Activated T-helper 1 cell treated with anti-CD3 and anti-CD28 coated beads, Interleukin-12 subunit alpha, Interleukin-12 subunit beta, Interleukin-2, Interleukin-4 antibody, amounts not matched to agents 30 ng/mL and 10 ng/mL and 1 ng/mL, durations not matched to agents 14 hours and 24 hours and 36 hours (primary cell): ENCODE results near the gene PC. TPM values are rescaled to one million over a fixed set of nuclear protein-coding genes. Genes with fewer than 3 reads are reported as not detected.
A peak's percentile ranks its signal among the peaks of the same experiment; 100 is the strongest.
"Not testable (repeated sequence)": the region's sequence is repeated elsewhere in the genome, so short reads cannot be mapped to it uniquely, and the experiment has no call there.

ENCODE experiments used
- DNase-seq: peaks from one replicate; pipeline ENCODE4 v3.0.0; 2021; ENCODE audit warnings: low spot score
- H3K27ac Mint-ChIP-seq: one replicate; pipeline ENCODE4 v1.8.0; 2021; ENCODE audit warnings: mild to moderate bottlenecking, mixed read lengths
- H3K27me3 Mint-ChIP-seq: one replicate; pipeline ENCODE4 v1.8.0; 2022; ENCODE audit warnings: mild to moderate bottlenecking, moderate library complexity, mixed read lengths; ENCODE audit not compliant: insufficient read depth
- H3K36me3 Mint-ChIP-seq: one replicate; pipeline ENCODE4 v1.8.0; 2021; ENCODE audit warnings: low read depth, mixed read lengths
- H3K4me1 Mint-ChIP-seq: one replicate; pipeline ENCODE4 v1.8.0; 2021; ENCODE audit warnings: low read depth, mixed read lengths
- H3K4me3 Mint-ChIP-seq: one replicate; pipeline ENCODE4 v1.8.0; 2021; ENCODE audit warnings: mild to moderate bottlenecking, moderate library complexity, mixed read lengths
- H3K9me3 Mint-ChIP-seq: one replicate; pipeline ENCODE4 v1.8.0; 2021; ENCODE audit warnings: mixed read lengths
- intact Hi-C: fragments of 100-400 bp; cut with micrococcal nuclease; formaldehyde crosslinking; loops from one replicate; pipeline ENCODE4 v1.15.1; 2024
- total RNA-seq: library from RNA; stranded (reverse); gene quantifications from 2 replicates; pipeline ENCODE4 v1.2.3, GENCODE V29; 2022

Gene PC
- total RNA-seq, 1 donor from 2014 or later, result 15.9 TPM

- H3K27ac Mint-ChIP-seq, intact Hi-C loops, DNase-seq, H3K4me3 Mint-ChIP-seq, H3K9me3 Mint-ChIP-seq, H3K36me3 Mint-ChIP-seq: not testable (repeated sequence)
- H3K27me3 Mint-ChIP-seq, result peaks cover 16% of the 10 kb centered on the region
- H3K4me1 Mint-ChIP-seq, result peaks cover 21% of the 10 kb centered on the region
Observed at GRCh38 chr11:66961691-66962213, 3.6 kb upstream of the PC start.

- H3K9me3 Mint-ChIP-seq, result no peaks in the 10 kb centered on the region
- peak overlapping the region; percentile 83 for H3K4me3 Mint-ChIP-seq
- H3K36me3 Mint-ChIP-seq, result no peaks in the 10 kb centered on the region
- H3K27ac Mint-ChIP-seq, result peak overlapping the region; percentile 90
- H3K4me1 Mint-ChIP-seq, result peaks cover 29% of the 10 kb centered on the region
- peaks cover 16% of the 10 kb centered on the region for H3K27me3 Mint-ChIP-seq
- intact Hi-C loops, result loop anchor here (1.0 to 5.0 kb wide), 9 partner anchors 103 to 549 kb away; partner anchors contain the start of genes AIP, CDK2AP2, DPP3 and KDM2A
- DNase-seq, result no peak
Observed at GRCh38 chr11:66958956-66959274, 732 bp upstream of the PC start.

- H3K27ac Mint-ChIP-seq, result no peak overlapping the region
- no peaks in the 10 kb centered on the region for H3K36me3 Mint-ChIP-seq
- peaks cover 29% of the 10 kb centered on the region for H3K4me1 Mint-ChIP-seq
- DNase-seq, result no peak
- no peaks in the 10 kb centered on the region for H3K9me3 Mint-ChIP-seq
- H3K4me3 Mint-ChIP-seq, result peak overlapping the region; percentile 83
- intact Hi-C loops, result loop anchor here (1.0 to 5.0 kb wide), 9 partner anchors 102 to 550 kb away; partner anchors contain the start of genes AIP, CDK2AP2, DPP3 and KDM2A
- H3K27me3 Mint-ChIP-seq, result peaks cover 16% of the 10 kb centered on the region
Observed at GRCh38 chr11:66957971-66958231, 282 bp downstream of the PC start.

GRCh38 chr11:66956689-66957290, 1.4 kb downstream of the PC start:
- Mint-ChIP-seq H3K36me3 (no peaks in the 10 kb centered on the region), H3K27me3 (peaks cover 15% of the 10 kb centered on the region), H3K27ac (peak overlapping the region; percentile 29), H3K9me3 (no peaks in the 10 kb centered on the region), H3K4me1 (peaks cover 29% of the 10 kb centered on the region), H3K4me3 (peak overlapping the region; percentile 74)
- intact Hi-C loops, result loop anchor here (5.0 kb wide), 2 partner anchors 339 to 526 kb away; partner anchors contain the start of genes AIP and RBM14
- no peak for DNase-seq

- H3K9me3 Mint-ChIP-seq, result no peaks in the 10 kb centered on the region
- peaks cover 4% of the 10 kb centered on the region for H3K27me3 Mint-ChIP-seq
- intact Hi-C loops, result no loop called here
- H3K36me3 Mint-ChIP-seq, result no peaks in the 10 kb centered on the region
- DNase-seq, result no peak
- no peak overlapping the region for H3K4me3 Mint-ChIP-seq
- H3K27ac Mint-ChIP-seq, result no peak overlapping the region
- peaks cover 18% of the 10 kb centered on the region for H3K4me1 Mint-ChIP-seq
Observed at GRCh38 chr11:66953081-66953833, 4.9 kb downstream of the PC start.

- intact Hi-C loops, result no loop called here
- Mint-ChIP-seq H3K27ac (no peak overlapping the region), H3K9me3 (no peaks in the 10 kb centered on the region), H3K36me3 (no peaks in the 10 kb centered on the region), H3K4me3 (no peak overlapping the region), H3K27me3 (peaks cover 4% of the 10 kb centered on the region), H3K4me1 (peaks cover 10% of the 10 kb centered on the region)
- DNase-seq, result no peak
Observed at GRCh38 chr11:66951927-66952337, 6.3 kb downstream of the PC start.

- intact Hi-C loops, result no loop called here
Observed at GRCh38 chr11:66951135-66951534, 7.0 kb downstream of the PC start.

GRCh38 chr11:66950112-66950535, 8.1 kb downstream of the PC start:
- no peak for DNase-seq
- H3K4me3 Mint-ChIP-seq, result no peak overlapping the region
- no peaks in the 10 kb centered on the region for H3K27me3 Mint-ChIP-seq
- no peak overlapping the region for H3K27ac Mint-ChIP-seq
- H3K4me1 Mint-ChIP-seq, result peaks cover 2% of the 10 kb centered on the region
- no peaks in the 10 kb centered on the region for H3K9me3 Mint-ChIP-seq
- intact Hi-C loops, result no loop called here
- no peaks in the 10 kb centered on the region for H3K36me3 Mint-ChIP-seq

More at GRCh38 chr11:66951135-66951534, 7.0 kb downstream of the PC start:
- Mint-ChIP-seq H3K27me3 (peaks cover 3% of the 10 kb centered on the region), H3K4me1 (peaks cover 4% of the 10 kb centered on the region), H3K27ac (no peak overlapping the region), H3K4me3 (no peak overlapping the region), H3K36me3 (no peaks in the 10 kb centered on the region), H3K9me3 (no peaks in the 10 kb centered on the region)
- no peak for DNase-seq

- Mint-ChIP-seq H3K27me3 (peaks cover 6% of the 10 kb centered on the region), H3K4me3 (no peak overlapping the region), H3K4me1 (no peaks in the 10 kb centered on the region), H3K36me3 (no peaks in the 10 kb centered on the region), H3K9me3 (no peaks in the 10 kb centered on the region), H3K27ac (no peak overlapping the region)
- intact Hi-C loops, result no loop called here
- DNase-seq, result no peak
Observed at GRCh38 chr11:66938582-66939135, 19.5 kb downstream of the PC start.

- Mint-ChIP-seq H3K27me3 (peaks cover 6% of the 10 kb centered on the region), H3K9me3 (no peaks in the 10 kb centered on the region), H3K27ac (no peak overlapping the region), H3K4me1 (no peaks in the 10 kb centered on the region), H3K4me3 (no peak overlapping the region), H3K36me3 (no peaks in the 10 kb centered on the region)
- DNase-seq, result no peak
- intact Hi-C loops, result no loop called here
Observed at GRCh38 chr11:66937193-66937733, 20.9 kb downstream of the PC start.

GRCh38 chr11:66936311-66936711, 21.9 kb downstream of the PC start:
- no peak overlapping the region for H3K4me3 Mint-ChIP-seq
- no peak for DNase-seq
- H3K27me3 Mint-ChIP-seq, result peaks cover 6% of the 10 kb centered on the region
- intact Hi-C loops, result no loop called here
- H3K27ac Mint-ChIP-seq, result no peak overlapping the region
- H3K9me3 Mint-ChIP-seq, result no peaks in the 10 kb centered on the region
- no peaks in the 10 kb centered on the region for H3K36me3 Mint-ChIP-seq
- no peaks in the 10 kb centered on the region for H3K4me1 Mint-ChIP-seq

GRCh38 chr11:66934950-66935779, 23.0 kb downstream of the PC start:
- H3K36me3 Mint-ChIP-seq, result no peaks in the 10 kb centered on the region
- DNase-seq, result no peak
- no peaks in the 10 kb centered on the region for H3K4me1 Mint-ChIP-seq
- no peaks in the 10 kb centered on the region for H3K9me3 Mint-ChIP-seq
- H3K27ac Mint-ChIP-seq, result no peak overlapping the region
- no peak overlapping the region for H3K4me3 Mint-ChIP-seq
- peaks cover 6% of the 10 kb centered on the region for H3K27me3 Mint-ChIP-seq
- intact Hi-C loops, result no loop called here
